Stimulated activated CD8-positive, alpha-beta memory T cell treated with anti-CD3 and anti-CD28 coated beads, Interleukin-7, amount 100 ng/mL, for 24 hours (primary cell): Measurements from ENCODE around the gene TRIM8.
"Not testable (repeated sequence)": the region's sequence is repeated elsewhere in the genome, so short reads cannot be mapped to it uniquely, and the experiment has no call there.

Source experiments
- DNase-seq: peaks from one replicate; pipeline ENCODE4 v3.0.0-alpha.2; 2020; ENCODE audit warnings: low read depth

Gene TRIM8

DNA sequence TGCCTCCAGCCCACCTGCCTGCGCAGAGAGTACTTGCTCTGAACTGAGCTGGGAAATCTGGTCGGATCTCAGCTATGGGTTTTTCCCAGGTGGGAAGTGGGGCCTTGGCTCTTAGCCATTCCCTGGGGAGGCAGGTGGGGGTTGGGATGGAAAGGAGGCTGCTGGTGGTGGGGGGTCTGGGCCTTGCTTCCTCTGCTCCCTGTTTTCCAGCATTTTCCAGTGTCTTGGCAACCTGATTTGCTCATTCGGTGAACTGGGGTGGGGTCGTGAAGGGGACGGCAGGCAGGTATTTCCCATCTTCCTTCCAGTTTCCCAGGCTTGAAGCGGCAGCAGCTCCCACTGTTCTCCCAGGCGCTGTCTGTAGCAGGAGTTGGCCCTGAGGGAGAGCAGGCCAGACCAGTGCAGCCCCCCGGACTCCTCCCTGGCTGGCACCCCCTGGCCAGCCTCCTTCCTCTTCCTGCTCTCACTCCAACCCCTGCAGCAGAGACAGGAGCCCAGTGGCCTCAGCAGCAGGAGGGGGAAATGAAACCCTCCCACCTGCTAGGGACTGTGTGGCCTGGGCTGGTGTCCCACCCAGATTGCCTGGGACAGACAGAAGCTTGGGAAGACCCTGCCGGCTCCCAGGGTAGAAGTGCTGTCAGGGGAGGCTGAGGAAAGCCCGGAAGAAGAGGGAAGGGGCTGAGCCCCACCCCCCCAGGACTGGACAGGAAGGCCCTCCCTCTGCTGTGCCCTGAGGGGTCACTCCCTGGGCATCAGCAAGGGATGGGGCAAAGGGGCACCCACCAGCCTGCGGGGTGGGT is 6.6 kb downstream of the TRIM8 start:
- DNase-seq = no peak

DNA sequence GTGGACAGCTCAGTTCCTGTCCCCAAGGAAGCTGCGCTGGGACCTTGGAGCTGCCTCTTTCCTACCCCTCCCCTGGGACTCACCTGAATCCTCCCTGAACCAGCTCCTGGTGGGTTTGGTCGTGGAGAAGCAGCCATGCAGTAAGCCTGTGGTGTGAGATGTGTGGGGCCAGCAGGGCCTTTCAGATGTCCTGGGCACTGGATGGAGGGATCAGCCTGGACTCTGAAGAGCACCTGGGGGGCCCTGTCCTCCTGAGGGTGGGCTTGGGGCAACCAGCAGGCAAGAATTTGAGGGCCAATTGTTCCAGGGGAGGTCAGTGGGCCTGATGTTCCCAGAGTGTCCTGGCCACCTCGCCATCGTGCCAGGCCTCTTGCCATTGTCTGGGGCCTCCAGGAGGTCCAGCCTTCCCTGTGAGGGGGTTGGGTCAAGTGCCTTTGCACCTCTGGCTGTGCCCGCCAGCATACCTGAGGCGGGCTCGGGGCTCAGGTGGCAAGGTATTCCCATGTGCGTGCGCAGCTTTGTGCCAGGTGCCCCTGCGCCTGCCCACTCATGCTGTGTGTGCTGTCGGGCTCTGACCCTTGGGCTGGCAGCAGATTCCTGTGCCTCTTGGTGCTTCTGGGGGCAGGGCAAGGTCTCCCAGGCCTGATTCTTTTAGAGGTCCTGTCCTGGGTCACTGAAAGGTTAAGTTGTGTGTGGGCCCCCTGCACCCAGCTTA is 7.3 kb downstream of the TRIM8 start:
- DNase-seq = no peak

DNA sequence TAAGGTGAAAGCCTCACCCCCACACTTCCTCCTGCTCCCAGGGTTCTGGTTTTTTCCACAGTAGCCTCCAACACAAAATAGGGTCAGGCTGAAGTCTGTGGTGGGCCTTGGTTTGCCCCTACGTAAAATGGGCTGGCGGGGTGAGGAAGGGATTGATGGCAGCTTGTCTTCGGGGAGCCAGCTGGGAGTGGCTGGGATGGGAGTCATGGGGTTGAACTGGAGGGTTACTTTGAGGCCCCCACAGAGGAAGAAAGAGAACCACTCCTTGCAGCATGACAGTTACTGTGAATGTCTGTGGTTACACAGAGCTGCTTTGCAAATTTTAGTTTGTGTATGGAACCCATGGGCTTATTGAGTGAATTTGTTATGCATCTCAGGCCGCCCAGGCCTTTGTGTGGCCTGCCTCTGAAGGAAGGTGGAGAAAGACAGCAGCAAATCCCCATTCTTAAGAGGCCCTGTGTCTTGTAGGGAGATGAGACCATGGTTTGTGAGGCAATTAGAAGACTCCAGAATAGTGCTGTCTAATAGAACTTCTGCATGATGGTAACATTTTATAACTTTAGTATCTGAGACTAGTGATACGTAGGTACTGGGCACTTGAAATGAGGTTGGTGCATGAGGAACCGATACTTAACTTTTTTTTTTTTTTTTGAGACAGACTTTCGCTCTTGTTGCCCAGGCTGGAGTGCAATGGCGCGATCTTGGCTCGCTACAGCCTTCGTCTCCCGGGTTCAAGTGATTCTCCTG is 8.1 kb downstream of the TRIM8 start:
- no peak for DNase-seq

DNA sequence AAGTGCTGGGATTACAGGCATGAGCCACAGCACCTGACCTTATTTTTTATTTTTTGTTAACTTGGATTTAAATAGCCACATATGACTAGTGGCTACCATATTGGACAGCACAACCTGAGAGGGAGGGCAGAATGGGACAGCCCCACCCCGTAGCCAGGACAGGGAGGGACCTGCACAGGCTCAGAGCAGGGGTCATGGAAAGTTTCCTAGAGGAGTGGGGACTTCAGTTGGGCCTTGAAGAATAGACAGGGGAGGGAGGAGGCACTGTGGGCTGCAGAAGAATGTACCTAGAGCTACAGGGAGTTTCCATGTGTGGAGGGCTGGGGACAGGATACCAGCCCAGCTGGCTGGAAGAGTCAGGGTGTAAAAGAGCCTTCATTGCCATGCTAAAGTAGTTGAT is 8.8 kb downstream of the TRIM8 start:
- DNase-seq = no peak

DNA sequence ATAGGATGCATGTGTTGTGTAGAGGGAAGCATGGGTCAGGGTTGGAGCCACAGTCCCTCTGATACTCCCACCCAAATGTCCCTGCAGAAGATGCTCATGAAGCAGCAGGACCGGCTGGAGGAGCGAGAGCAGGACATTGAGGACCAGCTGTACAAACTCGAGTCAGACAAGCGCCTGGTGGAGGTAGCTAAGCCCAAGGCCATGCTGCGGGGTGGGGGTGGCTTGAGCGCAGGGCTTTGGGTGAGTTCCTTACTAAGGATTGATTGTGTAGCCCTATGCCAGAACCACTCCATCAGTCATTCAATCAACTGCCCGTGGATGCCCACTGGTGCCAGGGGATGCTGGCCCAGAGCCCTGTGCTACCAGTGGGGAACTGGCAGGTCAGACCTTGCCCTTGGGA is 10.3 kb downstream of the TRIM8 start:
- DNase-seq = no peak

DNA sequence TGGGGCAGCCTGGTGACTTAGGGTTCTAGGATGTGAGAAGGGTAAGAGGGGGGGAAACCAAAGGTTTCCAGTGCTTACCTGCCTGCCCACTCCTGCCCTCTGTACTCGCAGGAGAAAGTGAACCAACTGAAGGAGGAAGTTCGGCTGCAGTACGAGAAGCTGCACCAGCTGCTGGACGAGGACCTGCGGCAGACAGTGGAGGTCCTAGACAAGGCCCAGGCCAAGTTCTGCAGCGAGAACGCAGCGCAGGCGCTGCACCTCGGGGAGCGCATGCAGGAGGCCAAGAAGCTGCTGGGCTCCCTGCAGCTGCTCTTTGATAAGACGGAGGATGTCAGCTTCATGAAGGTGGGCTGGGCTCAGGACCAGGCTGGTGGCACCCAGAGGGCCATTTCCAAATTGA is 10.7 kb downstream of the TRIM8 start:
- DNase-seq = no peak

DNA sequence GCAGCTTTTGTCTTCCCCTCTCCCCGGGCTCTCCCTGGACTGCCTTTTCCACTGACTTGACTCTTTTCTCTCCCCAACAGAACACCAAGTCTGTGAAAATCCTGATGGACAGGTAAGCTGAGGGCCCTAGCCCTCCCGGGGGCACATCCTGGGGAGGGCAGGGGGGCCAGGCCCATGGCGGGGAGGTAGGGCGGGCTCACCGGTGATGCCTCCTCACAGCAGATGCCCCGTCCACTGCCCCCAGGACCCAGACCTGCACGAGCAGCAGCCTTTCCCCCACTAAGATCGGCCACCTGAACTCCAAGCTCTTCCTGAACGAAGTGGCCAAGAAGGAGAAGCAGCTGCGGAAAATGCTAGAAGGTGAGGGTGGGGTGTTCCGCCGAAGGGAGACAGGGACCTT is 11.7 kb downstream of the TRIM8 start:
- no peak for DNase-seq

DNA sequence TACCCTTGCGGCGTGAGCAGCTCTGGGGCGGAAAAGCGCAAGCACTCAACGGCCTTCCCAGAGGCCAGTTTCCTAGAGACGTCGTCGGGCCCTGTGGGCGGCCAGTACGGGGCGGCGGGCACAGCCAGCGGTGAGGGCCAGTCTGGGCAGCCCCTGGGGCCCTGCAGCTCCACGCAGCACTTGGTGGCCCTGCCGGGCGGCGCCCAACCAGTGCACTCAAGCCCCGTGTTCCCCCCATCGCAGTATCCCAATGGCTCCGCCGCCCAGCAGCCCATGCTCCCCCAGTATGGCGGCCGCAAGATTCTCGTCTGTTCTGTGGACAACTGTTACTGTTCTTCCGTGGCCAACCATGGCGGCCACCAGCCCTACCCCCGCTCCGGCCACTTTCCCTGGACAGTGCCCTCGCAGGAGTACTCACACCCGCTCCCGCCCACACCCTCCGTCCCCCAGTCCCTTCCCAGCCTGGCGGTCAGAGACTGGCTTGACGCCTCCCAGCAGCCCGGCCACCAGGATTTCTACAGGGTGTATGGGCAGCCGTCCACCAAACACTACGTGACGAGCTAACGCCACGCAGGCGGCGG is 12.6 kb downstream of the TRIM8 start:
- DNase-seq = no peak

DNA sequence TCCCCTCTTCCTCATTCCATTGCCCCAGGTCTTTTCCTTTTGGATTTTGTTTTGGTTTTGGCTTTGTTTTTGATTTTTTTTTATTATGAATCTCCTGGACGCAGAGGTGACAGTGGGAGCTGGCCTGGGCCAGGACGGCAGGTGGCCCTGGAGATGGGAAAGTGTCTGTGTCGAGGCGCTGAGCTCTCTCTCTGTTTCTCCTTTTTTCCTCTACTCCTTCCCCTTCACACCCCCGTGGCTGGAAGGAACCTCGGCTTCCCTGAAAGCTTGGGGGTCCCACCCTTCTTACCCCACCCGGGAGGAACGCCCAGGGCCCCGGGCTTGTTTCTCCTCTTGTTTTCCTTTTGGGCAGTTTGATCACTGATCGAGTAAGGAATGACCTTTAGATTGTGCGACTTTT is 13.2 kb downstream of the TRIM8 start:
- DNase-seq = no peak

DNA sequence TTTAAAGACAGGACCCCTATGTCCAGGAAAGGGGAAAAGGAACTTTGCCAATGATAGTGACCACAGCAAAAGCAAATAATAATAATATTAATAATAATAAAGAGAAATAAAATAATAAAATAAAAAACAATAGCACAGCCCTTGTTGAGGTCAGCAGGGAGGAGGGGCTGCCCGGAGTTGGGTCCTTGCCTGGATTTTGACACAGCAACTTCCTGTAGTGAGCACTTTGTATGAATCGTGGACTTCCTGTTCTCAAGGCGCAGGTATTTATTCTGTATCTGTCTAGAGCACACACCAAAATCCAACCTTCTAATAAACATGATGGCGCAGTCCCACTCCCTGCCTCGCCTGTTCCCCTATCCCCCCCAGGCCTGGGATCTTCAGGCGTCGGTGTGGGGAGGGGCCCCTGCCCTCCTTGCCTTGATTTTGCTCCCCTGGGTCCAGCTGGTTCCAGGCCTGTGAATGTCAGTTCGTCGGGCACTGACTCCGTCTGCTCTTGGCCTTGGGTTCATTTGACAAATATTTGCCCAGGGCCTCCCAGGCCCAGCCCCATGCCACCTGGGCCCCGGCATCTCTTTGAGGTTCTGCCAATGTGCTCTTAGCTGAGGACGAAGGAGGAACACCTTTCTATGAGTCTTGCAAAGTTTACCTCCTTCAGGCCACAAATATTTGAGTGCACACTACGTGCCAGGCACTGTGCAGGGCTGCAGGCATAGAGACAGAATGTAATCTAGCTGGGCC is 13.9 kb downstream of the TRIM8 start:
- DNase-seq = no peak

DNA sequence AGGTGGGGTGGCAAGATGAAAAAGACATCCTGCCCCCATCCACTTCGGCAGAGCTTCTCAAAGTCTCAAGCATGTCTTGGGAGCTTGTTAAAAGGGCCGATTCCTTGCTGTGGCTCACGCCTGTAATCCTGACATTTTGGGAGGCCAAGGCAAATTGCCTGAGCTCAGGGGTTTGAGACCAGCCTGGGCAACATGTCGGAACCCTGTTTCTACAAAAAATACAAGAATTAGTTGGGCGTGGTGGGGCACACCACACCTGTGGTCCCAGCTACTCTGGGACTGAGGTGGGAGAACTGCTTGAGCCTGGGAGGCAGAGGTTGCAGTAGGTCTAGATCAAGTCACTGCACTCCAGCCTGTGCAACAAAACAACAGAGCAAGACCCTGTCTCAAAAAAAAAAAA is 14.5 kb downstream of the TRIM8 start:
- DNase-seq = no peak

DNA sequence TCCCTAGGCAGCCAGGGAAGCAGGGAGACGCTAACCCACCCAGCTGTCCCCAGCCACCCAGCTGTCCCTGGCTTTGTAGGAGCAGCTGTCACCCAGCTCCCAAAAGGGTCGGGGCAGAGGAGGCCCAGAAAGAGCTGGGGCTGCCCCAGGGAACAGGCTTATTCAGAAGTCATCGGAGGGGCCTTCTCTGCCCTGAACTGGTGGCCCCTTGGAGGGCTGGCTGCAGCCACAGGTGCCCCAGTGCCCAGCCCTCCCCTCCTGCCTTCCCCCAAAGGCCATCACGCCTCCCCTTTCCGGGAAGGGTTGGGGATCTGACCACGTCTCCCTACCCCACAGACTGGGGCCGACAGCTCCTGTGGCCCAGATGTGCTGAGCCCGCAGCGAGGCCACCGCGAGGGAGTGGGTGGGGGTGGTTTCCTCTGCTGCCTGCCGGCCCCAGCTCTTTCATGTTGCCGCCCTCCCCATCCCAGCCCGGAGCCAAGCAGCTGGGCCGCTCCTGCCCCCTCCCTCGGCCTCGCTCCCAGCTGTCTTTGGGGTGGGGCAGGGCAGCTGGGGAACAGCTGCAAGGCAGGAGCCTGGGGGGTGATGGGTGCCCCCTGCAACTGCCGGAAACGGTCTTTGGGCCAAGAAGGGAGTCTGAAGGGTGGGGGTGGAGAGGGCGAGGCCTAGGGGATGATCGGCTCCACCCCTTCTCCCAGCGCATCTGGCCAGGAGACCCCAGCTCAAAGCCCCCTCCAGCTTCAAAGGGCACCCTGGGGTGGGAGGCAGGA is 16.8 kb downstream of the TRIM8 start:
- peak; percentile 33 for DNase-seq

DNA sequence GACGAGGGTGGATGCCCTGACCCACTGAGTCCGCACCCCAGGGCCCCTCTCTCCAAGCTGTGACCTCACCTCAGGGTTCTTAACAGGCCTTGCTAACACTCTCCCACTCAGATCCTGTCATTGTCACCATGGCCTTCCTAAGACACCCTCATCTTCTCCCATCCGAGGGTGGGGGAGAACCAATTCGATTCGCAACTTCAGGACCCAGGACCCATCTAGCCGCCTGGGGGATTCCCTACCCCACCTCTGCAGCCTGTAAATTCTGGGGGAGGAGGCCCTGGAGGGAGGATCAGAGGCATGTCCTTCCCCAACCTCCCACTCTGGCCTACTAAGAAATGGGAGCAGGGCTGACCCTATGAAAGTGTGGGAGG is 17.4 kb downstream of the TRIM8 start:
- no peak for DNase-seq

DNA sequence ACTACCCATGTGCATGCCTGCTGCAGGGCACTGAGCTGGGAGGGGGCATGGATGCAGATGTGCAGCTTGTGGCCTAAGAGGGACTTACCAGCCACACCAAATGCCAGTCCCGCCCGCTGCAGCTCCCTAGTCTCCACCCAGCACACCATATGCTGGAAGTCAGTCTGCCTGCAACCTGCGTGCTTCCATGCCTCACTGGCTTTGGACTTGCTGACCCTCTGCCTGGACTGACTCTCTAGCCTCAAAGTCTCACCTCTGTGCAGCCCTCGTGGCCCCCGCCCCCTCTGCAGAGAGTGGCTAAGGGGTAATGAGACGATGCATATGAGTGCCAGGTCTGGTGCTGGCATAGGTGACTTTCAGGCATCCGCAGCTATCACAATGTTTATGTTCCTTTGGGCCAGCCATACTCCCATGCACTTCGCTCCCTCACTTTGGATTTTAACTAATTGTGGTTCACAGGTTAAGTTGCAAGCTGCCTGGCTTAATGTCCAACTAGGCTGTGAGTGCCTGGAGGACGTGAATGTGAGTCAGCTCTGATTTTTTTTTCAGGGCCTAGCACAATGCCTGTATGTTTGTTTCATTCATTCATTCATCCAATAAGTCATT is 21.7 kb downstream of the TRIM8 start:
- no peak for DNase-seq

DNA sequence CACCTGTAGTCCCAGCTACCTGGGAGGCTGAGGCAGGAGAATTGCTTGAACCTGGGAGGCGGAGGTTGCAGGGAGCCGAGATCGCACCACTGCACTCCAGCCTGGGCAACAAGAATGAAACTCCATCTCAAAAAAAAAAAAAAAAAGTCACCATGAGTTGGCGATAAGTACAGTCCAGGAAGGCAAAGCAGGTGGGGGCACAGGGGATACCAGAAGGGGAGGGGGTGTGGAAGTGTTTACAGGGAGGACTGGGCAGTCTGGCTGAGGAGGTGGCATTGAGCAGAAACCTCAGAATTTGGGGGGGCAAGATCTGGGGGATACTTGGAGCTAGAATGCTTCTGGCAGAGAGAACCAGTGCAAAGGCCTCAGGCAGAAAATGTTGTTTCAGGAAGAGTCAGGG is 23.1 kb downstream of the TRIM8 start:
- not testable (repeated sequence) for DNase-seq

DNA sequence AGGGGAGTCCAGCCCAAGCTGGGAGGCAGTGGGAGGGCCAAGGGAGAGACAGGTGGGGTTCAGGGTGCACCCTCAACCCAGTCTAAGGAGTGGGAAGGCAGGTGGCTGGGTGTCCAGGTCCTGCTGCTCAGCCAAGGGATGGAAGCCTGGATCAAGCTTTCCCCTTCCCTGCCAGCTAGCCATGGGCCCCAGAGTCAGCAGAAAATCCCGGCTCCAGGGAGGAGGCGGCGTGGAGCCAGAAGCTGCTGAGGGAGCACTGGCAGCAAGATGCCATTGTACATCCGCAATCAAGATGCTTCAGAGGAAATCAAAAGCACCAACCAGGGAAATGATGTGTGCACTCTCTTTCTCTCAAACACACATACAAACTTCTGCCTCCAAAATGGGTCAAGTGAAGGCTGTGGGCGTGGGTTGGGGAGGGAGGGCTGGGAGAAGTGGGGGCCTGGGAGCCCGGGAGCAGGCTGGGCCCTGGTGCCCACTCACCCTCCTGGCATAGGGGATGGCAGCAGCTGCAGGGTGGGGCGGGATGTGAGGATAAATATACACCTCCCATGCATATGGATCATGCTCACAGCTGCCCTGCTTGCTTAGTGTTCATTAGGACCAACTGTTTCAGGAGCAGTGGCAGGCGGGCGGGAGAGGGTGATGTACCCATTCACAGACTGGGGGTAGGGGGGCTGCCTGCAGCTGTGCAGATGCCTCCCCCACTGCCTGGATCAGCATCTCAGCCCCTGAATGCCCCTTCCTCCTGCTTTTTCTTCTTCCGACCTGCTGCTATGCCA is 24.2 kb downstream of the TRIM8 start:
- DNase-seq = no peak

DNA sequence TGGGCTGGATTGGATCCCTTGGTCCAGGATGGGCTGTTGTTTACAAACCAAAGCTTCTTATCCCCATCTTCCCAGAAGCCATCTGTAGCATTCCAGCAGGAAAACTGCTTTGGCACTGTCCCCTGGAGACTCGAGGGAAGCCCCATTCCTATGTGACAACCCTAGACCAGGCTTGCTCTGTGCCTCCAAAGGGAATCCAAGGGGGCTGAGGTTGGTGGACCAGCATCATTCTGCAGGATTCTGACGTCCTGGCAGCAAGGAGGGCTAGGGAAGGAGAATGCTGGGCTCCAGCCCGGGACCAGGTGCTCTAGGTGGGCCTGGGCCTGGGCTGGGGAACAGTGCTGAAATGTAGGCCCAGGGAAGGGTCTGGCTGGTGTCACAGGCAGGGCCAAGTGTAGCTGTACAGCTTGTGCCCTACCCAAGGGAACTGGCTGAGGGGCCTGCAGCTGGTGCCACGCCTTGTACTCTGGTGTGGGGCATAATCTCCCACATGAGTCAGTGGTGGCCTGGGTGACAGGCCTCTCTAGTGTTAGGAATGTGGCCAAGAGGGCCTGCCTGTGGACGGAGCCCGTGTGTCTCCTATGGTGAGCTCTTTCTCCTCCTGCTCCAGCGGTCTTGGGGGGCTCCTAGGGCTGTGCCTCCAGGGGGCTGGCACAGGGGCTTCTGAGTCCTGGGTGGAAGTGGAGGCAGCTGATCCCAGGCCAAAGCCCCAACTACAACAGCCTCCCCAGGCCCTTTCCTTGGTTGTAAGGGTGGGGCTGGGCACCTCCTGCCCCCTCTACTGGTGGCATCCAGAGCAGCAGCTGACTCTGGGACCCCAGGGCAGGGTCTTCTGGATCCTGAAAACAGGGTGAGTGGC is 25.2 kb downstream of the TRIM8 start:
- DNase-seq = no peak

DNA sequence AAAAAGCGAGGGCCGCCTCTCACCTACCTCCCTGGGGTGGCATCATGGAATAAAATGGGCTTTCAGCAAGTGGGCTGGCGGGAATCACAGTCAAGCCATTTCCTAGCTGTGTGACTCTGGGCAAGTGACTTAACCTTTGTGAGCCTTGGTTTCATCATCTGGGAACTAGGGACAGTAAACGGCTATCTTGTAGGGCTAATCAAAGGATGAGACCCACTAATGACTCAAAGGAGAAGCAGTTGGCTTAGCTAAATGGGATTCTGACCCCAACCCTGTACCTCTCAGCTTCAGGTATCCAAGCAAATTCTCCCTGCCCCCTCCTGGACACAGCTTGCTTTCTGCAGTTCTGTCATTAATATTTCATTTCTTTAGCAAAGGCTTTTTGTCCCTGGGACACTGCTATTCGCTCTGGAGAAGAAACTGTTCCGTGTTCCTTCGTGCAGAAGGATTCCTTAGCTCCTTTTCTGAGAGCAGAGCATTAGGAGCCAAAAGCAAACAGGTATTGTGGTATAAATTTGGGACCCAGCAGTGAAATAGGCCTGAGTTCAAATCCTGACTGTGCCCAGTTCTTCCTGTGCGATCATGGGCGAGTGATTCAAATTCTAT is 25.9 kb downstream of the TRIM8 start:
- DNase-seq = no peak
